ENCODE results near the gene BACE2. TPM values are rescaled to one million over a fixed set of nuclear protein-coding genes. Genes with fewer than 3 reads are reported as not detected.

Gene BACE2
- total and polyA plus RNA-seq, 2 of the 13 experiments (the other 11 are each of a cell fraction or from before 2014, with no cell fraction given), result 0.07 to 0.11 TPM

- POLR2A ChIA-PET, result no interaction called here
These were observed 81.5 kb downstream of the BACE2 start for GRCh38 chr21:41249476-41249875.

GRCh38 chr21:41250519-41250918, 82.6 kb downstream of the BACE2 start:
- Histone ChIP-seq H4K20me1 (ENCODE audit: insufficient read depth, low read length) (no peaks in the 10 kb centered on the region), H3K4me2 (ENCODE audit: low read depth, low read length) (no peak overlapping the region), H3K4me1 (ENCODE audit: insufficient read depth, low read length) (peaks cover 10% of the 10 kb centered on the region; the same call in 1 of the 2 replicates), H3K36me3 (replicated peaks in 1 of 2; ENCODE audit: control insufficient read depth in 1 of 2, insufficient read depth in 2 of 2, low read length in 2 of 2) (no peaks in the 10 kb centered on the region), H2AFZ (ENCODE audit: low read length) (no peak overlapping the region), H3K79me2 (ENCODE audit: insufficient read depth, low read length) (no peaks in the 10 kb centered on the region), H3K27me3 (ENCODE audit: control insufficient read depth in 1 of 2, insufficient read depth in 2 of 2, low read length in 2 of 2) (peaks cover 0 to 4% of the 10 kb centered on the region in 2 experiments; a peak in 2 of 5 replicates), H3K9ac (ENCODE audit: insufficient read depth, low read depth, low read length) (no peak overlapping the region), H3K4me3 (replicated peaks in 1 of 3; ENCODE audit: insufficient read depth in 1 of 3, low read depth in 2 of 3, low read length in 3 of 3) (no peak overlapping the region), H3K27ac (ENCODE audit: extremely low read length, insufficient read depth, low read length) (no peak overlapping the region), H3K9me3 (ENCODE audit: low read length) (peaks cover 10% of the 10 kb centered on the region; the same call in 1 of the 2 replicates)
- no peak for ATAC-seq
- intact Hi-C loops (cut with micrococcal nuclease; ENCODE audit: unreplicated experiment), result no loop called here
- no peak for TF ChIP-seq ZBTB1 (CRISPR knock-in tag; IDR thresholded peaks at IDR 0.05; ENCODE audit: borderline replicate concordance)
- no peak for TF ChIP-seq TARDBP (CRISPR knock-in tag; IDR thresholded peaks at IDR 0.05)
- TF ChIP-seq ARNTL (CRISPR knock-in tag; IDR thresholded peaks at IDR 0.05), result no peak
- POLR2A ChIA-PET, result no interaction called here
- CTCF ChIA-PET (ENCODE audit: low intra/inter-chr PET ratio, low total read pairs), result no interaction called here
- in situ Hi-C loops (cut with HindIII; ENCODE audit: extremely low pct_ligation_motif_present, low pct_unique_long_range_greater_than_20kb), result no loop called here
- no peak for FAIRE-seq
- DNase-seq (ENCODE audit: low spot score), result no peak
- BruUV-seq (replicated peaks), result no TSS peak
- 16% methylated on average over 8 of the region's 8 CpGs for WGBS (ENCODE audit: low lambda C conversion rate)

More at GRCh38 chr21:41249476-41249875, 81.5 kb downstream of the BACE2 start:
- peaks cover 0 to 4% of the 10 kb centered on the region in 2 experiments; a peak in 2 of 5 replicates for H3K27me3 ChIP-seq (ENCODE audit: control insufficient read depth in 1 of 2, insufficient read depth in 2 of 2, low read length in 2 of 2)
- intact Hi-C loops (cut with micrococcal nuclease; ENCODE audit: unreplicated experiment), result no loop called here
- ATAC-seq (no peak), FAIRE-seq (no peak), DNase-seq (ENCODE audit: low spot score) (no peak)
- BruUV-seq (replicated peaks), result no TSS peak
- H4K20me1 ChIP-seq (ENCODE audit: insufficient read depth, low read length), result no peaks in the 10 kb centered on the region
- no peak overlapping the region for H3K4me3 ChIP-seq (replicated peaks in 1 of 3; ENCODE audit: insufficient read depth in 1 of 3, low read depth in 2 of 3, low read length in 3 of 3)
- H2AFZ ChIP-seq (ENCODE audit: low read length), result no peak overlapping the region
- in situ Hi-C loops (cut with HindIII; ENCODE audit: extremely low pct_ligation_motif_present, low pct_unique_long_range_greater_than_20kb), result no loop called here
- H3K4me1 ChIP-seq (ENCODE audit: insufficient read depth, low read length), result peaks cover 10% of the 10 kb centered on the region; the same call in 1 of the 2 replicates
- H3K9ac ChIP-seq (ENCODE audit: insufficient read depth, low read depth, low read length), result no peak overlapping the region
- H3K27ac ChIP-seq (ENCODE audit: extremely low read length, insufficient read depth, low read length), result no peak overlapping the region
- no peak overlapping the region for H3K4me2 ChIP-seq (ENCODE audit: low read depth, low read length)
- no peaks in the 10 kb centered on the region for H3K79me2 ChIP-seq (ENCODE audit: insufficient read depth, low read length)
- H3K36me3 ChIP-seq (replicated peaks in 1 of 2; ENCODE audit: control insufficient read depth in 1 of 2, insufficient read depth in 2 of 2, low read length in 2 of 2), result no peaks in the 10 kb centered on the region
- peaks cover 8% of the 10 kb centered on the region; the same call in 1 of the 2 replicates for H3K9me3 ChIP-seq (ENCODE audit: low read length)
- TF ChIP-seq ZNF563 (CRISPR knock-in tag; IDR thresholded peaks at IDR 0.05) (no peak), ZNF790 (CRISPR knock-in tag; IDR thresholded peaks at IDR 0.05; ENCODE audit: borderline replicate concordance) (no peak)
- WGBS (ENCODE audit: low lambda C conversion rate), result 47% methylated on average over 11 of the region's 11 CpGs
- CTCF ChIA-PET (ENCODE audit: low intra/inter-chr PET ratio, low total read pairs), result no interaction called here
